Kidney epithelial cell (primary cell): ENCODE results near the gene TOMM5. TPM values are rescaled to one million over a fixed set of nuclear protein-coding genes. Genes with fewer than 3 reads are reported as not detected.

Experiments used
- DNase-seq: peaks from one replicate; pipeline ENCODE4 v3.0.0-alpha.2; 2010; ENCODE audit warnings: low read depth
- H3K27me3 ChIP-seq: 2 replicates; pipeline ENCODE4 v1.6.0; 2011; ENCODE audit warnings: low read length; ENCODE audit not compliant: control insufficient read depth, insufficient read depth
- H3K36me3 ChIP-seq: 2 replicates; pipeline ENCODE4 v1.5.1; 2011; ENCODE audit warnings: low read length; ENCODE audit not compliant: control insufficient read depth, insufficient read depth
- H3K4me3 ChIP-seq: 2 replicates; pipeline ENCODE4 v1.5.1; 2011; ENCODE audit warnings: low read depth, mild to moderate bottlenecking, control low read depth, low read length
- total RNA-seq: library from RNA; depleted of rRNA; stranded (reverse); fragments of >200 nt; gene quantifications from 2 replicates; pipeline ENCODE4 v1.2.3, GENCODE V29; 2015
- TF ChIP-seq, protein P1 (sequence below): IDR thresholded peaks from 2 replicates; pipeline ENCODE4 v1.5.1; 2011; ENCODE audit warnings: mild to moderate bottlenecking, moderate library complexity, low read length, control low read depth, inconsistent platforms; ENCODE audit not compliant: insufficient read depth, poor library complexity, severe bottlenecking

Gene TOMM5
- total RNA-seq: 111 and 127 TPM in 2 replicates

- no peaks in the 10 kb centered on the region for H3K27me3 ChIP-seq
- H3K4me3 ChIP-seq: peak within 1 kb of the TSS; percentile 96
- DNase-seq: peak; percentile 63
- TF ChIP-seq, protein P1, sequence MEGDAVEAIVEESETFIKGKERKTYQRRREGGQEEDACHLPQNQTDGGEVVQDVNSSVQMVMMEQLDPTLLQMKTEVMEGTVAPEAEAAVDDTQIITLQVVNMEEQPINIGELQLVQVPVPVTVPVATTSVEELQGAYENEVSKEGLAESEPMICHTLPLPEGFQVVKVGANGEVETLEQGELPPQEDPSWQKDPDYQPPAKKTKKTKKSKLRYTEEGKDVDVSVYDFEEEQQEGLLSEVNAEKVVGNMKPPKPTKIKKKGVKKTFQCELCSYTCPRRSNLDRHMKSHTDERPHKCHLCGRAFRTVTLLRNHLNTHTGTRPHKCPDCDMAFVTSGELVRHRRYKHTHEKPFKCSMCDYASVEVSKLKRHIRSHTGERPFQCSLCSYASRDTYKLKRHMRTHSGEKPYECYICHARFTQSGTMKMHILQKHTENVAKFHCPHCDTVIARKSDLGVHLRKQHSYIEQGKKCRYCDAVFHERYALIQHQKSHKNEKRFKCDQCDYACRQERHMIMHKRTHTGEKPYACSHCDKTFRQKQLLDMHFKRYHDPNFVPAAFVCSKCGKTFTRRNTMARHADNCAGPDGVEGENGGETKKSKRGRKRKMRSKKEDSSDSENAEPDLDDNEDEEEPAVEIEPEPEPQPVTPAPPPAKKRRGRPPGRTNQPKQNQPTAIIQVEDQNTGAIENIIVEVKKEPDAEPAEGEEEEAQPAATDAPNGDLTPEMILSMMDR: no peak
- no peaks in the 10 kb centered on the region for H3K36me3 ChIP-seq
These were observed at the start of gene TOMM5 for GRCh38 chr9:37592108-37592951. TSS of gene TOMM5 (minus strand) at chr9:37592597. CDS start at chr9:37592532, 65 bp downstream.

DNA sequence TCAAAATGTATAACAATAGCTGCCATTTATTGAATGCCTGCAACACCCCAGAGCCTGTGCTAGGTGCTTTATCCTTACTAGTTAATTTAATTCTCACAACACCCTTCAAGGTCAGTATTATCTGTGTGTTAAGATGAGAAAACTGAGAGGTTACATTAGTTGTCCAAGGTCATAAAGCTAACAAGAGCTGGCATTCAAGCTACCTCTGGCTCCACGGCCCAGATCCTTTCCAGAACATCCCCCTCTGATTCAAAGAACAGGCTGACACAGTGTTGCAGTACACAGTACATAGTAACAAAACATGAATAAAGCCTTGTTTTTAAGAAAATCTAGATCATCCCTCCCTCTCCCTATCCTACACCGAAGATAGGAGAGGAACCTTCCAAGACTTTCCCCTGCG, 48.9 kb upstream of the TOMM5 start:
- Histone ChIP-seq H3K27me3 (peaks cover 11% of the 10 kb centered on the region), H3K4me3 (no peak overlapping the region), H3K36me3 (no peaks in the 10 kb centered on the region)
- TF ChIP-seq, protein P1: no peak
- DNase-seq: no peak

DNA sequence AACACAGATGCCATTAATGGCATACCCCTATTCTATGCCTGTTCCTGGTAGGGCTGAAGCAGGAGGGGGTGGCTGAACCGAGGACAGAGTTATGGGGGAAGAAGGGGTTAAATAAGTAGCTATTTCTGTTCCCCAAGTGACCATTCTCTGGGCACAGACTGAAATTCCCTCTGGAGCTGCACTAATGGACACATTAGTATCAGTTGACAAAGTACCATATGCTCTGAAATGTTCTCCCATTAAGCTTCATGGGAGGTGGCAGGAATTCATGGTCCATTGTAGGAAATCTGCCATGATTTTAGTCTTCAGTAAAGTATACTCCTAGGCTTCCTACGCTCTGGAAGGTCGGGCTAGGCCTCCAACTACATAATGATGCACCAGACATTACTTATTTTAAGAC, 47.8 kb upstream of the TOMM5 start:
- no peak for DNase-seq
- Histone ChIP-seq H3K36me3 (no peaks in the 10 kb centered on the region), H3K4me3 (no peak overlapping the region), H3K27me3 (peaks cover 11% of the 10 kb centered on the region)
- TF ChIP-seq, protein P1: no peak

DNA sequence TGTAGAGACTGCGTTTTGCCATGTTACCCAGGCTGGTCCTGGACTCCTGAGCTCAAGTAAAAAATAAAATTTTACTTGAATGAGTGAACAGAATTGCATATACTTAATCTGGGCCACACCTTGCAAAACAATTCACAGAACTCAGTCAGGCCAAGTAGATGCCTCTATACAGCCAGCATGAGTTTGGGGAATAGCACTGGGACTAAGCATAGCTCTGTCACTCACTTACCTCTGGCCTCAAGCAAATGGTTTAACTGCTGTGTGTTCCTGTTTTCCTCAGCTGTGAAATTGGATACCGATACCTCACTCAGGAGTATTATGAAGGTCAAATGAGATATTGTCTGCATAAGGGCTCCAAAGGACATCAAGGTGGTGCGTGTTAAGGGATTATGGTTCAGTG, 47.4 kb upstream of the TOMM5 start:
- no peak overlapping the region for H3K4me3 ChIP-seq
- DNase-seq: no peak
- TF ChIP-seq, protein P1: no peak
- H3K36me3 ChIP-seq: no peaks in the 10 kb centered on the region
- peaks cover 10% of the 10 kb centered on the region for H3K27me3 ChIP-seq

DNA sequence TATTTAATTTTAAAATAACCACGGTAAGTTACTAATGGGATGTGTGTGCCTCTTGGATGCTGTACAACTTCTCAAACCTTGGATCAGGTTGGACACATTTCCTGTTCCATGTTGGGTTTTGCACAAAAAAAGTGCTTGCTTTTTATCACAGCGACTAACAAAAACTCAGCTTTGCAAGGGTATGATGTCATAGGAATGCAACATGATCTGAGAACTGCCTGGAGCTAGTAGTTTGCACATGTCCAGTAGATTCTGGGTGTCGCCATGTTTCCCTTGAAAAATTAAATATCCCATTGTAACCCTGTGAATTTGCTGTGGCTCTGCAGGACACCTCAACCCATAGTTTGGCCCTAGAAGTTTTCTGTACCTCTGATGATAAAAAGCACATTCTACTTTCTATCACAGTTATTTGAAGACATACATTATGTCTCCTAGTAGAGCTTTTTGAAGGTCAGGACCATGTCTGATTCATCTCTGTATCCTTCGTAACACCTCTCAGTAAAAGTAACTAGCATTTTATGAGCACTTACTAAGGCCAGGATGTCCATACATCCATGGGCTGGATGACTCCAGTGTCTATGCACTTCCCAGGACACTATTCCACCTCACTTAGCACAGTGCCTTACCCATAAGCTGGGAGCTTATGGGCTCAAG, 46.8 kb upstream of the TOMM5 start:
- no peak for DNase-seq
- peaks cover 6% of the 10 kb centered on the region for H3K27me3 ChIP-seq
- H3K36me3 ChIP-seq: no peaks in the 10 kb centered on the region
- TF ChIP-seq, protein P1: no peak
- H3K4me3 ChIP-seq: no peak overlapping the region
